Activated naive CD8-positive, alpha-beta T cell treated with anti-CD3 and anti-CD28 coated beads, Interleukin-2, amount 10 ng/mL, durations not matched to agents 7 days and 5 days (primary cell): ENCODE data around the gene RBM12. TPM values are rescaled to one million over a fixed set of nuclear protein-coding genes. Genes with fewer than 3 reads are reported as not detected.

Experiments used
- ATAC-seq: fragments of 150-1000 bp; cut with Tn5 transposase; one replicate; pipeline ENCODE4 v1.10.0; 2021; ENCODE audit warnings: low read depth, moderate library complexity
- POLR2A ChIA-PET: fragments of 350-600 bp; sonication (Branson Sonifier 250); formaldehyde crosslinking; loops from one replicate; lab custom pipeline; 2021; ENCODE audit warnings: antibody characterized with exemption; lab: Charles Lee
- DNase-seq: peaks from one replicate; pipeline ENCODE4 v3.0.0; 2021
- H3K27ac Mint-ChIP-seq: one replicate; pipeline ENCODE4 v1.8.0; 2022; ENCODE audit warnings: mild to moderate bottlenecking, mixed read lengths
- H3K27me3 Mint-ChIP-seq: one replicate; pipeline ENCODE4 v1.8.0; 2022; ENCODE audit warnings: mild to moderate bottlenecking, moderate library complexity, mixed read lengths
- H3K36me3 Mint-ChIP-seq: one replicate; pipeline ENCODE4 v1.8.0; 2021; ENCODE audit warnings: mild to moderate bottlenecking, mixed read lengths
- H3K4me1 Mint-ChIP-seq: one replicate; pipeline ENCODE4 v1.8.0; 2021; ENCODE audit warnings: mixed read lengths
- H3K4me3 Mint-ChIP-seq: one replicate; pipeline ENCODE4 v1.8.0; 2022; ENCODE audit warnings: mild to moderate bottlenecking, moderate library complexity, mixed read lengths
- H3K9me3 Mint-ChIP-seq: one replicate; pipeline ENCODE4 v1.8.0; 2021; ENCODE audit warnings: mixed read lengths
- total RNA-seq, 2 experiments: library from RNA; stranded (reverse); gene quantifications; one replicate each; pipeline ENCODE4 v1.2.3, GENCODE V29; 2021

Gene RBM12
- total RNA-seq, 2 experiments from 2014 or later = 116 to 120 TPM

DNA sequence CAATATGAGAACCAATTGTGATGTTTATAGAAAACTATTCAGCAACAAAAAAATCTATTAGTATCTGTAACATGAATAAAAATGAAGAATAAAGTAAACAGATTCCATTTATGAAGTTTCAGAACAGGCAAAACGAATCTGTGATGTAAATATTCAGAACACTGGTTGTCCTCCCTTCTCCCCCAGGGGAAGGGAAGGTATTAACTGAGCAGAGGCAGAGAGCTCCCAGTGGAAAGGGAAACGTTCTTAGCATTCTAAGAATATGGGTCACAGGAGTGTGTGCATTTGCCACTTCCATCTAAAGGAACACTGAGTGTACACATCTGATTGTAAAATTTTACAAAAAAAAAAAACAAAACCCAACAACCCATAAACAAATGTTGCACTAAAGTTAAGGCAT lies 25.9 kb downstream of the RBM12 start:
- no peak overlapping the region for H3K27ac Mint-ChIP-seq
- POLR2A ChIA-PET = no interaction called here

DNA sequence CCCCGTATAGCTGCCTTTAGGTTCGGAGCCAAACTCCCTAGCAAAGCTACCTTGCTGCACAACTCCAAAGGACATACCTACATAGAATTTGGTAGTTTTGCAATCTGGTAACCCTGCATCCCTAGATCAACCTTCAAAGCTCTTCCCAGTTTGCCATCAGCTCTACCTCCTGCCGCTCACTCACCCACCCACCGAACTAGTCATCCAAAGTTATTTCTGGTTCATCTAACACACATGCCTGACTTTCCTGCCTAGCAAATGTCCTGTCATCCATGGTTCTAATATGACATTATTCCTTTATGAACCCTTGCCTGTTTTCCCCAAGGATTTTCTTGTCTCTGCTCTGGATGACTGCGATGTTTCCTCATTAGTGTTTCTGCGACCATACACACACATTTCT lies 27.4 kb downstream of the RBM12 start:
- no peaks in the 10 kb centered on the region for H3K9me3 Mint-ChIP-seq
- H3K4me1 Mint-ChIP-seq = peaks cover 29% of the 10 kb centered on the region
- ATAC-seq = no peak
- H3K36me3 Mint-ChIP-seq = peaks cover 8% of the 10 kb centered on the region
- no peak for DNase-seq
- peak overlapping the region; percentile 66 for H3K27ac Mint-ChIP-seq
- H3K4me3 Mint-ChIP-seq = no peak overlapping the region
- no peaks in the 10 kb centered on the region for H3K27me3 Mint-ChIP-seq
- POLR2A ChIA-PET = interaction anchor here (1.0 kb wide), 1 partner anchor 38 kb away, joined by 3 read pairs; no protein-coding TSS in a partner anchor

More for the DNA sequence above, 25.9 kb downstream of the RBM12 start:
- Mint-ChIP-seq H3K4me1 (peaks cover 37% of the 10 kb centered on the region), H3K36me3 (peaks cover 10% of the 10 kb centered on the region), H3K27me3 (no peaks in the 10 kb centered on the region), H3K4me3 (no peak overlapping the region), H3K9me3 (no peaks in the 10 kb centered on the region)
- no peak for ATAC-seq
- no peak for DNase-seq

DNA sequence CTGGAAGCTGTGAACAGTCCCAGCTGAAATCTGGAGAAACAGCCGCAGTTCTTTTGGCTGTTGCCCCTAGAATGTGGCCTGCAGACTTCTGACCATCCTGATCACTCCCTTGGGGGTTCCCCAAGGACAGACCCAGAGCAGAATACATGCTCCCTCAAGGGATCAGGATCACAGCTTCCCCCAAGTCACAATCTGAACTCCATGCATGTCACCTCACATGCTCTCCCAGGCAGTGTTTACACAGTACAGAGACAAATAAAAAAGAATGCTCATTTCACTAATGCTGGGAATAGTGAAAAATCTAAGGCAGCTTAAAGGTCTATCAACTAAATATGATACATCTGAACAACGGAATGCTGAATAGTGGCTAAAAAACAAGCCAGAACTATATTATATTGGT lies 28.6 kb downstream of the RBM12 start:
- Mint-ChIP-seq H3K4me3 (no peak overlapping the region), H3K4me1 (peaks cover 25% of the 10 kb centered on the region), H3K27me3 (no peaks in the 10 kb centered on the region), H3K9me3 (no peaks in the 10 kb centered on the region), H3K36me3 (peaks cover 6% of the 10 kb centered on the region), H3K27ac (no peak overlapping the region)
- no peak for DNase-seq
- no peak for ATAC-seq
- POLR2A ChIA-PET = no interaction called here

DNA sequence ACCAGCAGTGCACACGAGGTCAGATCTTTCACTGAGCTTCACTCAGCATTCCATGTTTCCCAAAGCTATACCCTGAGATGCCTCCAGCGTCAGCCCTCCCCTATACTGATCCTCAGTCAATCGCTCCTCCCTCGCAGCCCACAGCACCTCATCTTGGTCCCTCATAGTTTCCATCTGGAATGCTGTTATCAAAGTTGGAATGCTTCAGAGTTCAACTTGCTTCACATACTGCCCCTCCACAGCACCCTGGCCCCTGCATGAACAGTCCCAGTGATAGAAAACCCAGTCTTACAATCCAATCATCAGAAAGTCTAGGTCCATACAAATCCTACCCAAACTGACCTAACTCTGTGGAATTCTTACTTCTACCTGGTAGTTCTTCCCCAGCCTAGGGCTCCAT lies 29.0 kb downstream of the RBM12 start:
- Mint-ChIP-seq H3K27ac (peak overlapping the region; percentile 11), H3K4me3 (no peak overlapping the region), H3K27me3 (no peaks in the 10 kb centered on the region), H3K36me3 (peaks cover 4% of the 10 kb centered on the region), H3K9me3 (no peaks in the 10 kb centered on the region), H3K4me1 (peaks cover 22% of the 10 kb centered on the region)
- DNase-seq (no peak), ATAC-seq (no peak)
- POLR2A ChIA-PET = no interaction called here

DNA sequence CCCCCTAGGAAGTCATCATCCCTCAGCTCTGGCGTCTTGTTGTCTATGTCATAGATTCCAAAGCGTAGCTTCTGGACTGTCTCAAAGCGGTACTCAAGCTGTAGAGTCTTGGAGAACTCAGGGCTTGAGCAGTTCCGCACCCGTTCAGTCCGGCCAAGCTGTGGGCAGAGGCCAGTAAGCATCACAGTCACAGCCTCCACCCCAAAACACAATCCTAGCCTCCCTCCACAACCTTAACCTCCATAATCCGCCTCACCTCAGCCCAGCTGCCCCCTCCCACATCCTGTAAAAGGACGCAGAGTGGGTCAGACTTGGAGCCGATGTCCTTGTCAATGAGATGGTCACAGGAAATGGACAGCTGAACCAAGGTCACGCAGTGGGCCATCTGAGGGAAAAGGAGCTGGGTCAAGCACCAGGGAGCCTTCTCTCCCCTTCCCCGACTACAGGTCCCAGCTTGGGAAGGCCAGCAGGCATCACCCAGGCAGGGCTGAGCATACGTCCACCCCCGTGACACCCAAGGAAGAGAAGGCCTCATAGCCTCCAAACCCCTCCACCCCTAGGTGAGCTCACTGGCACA lies 32.1 kb downstream of the RBM12 start:
- POLR2A ChIA-PET = interaction anchor here (0.5 kb wide), 1 partner anchor 16 kb away, joined by 3 read pairs; no protein-coding TSS in a partner anchor
- Mint-ChIP-seq H3K4me1 (peaks cover 9% of the 10 kb centered on the region), H3K9me3 (no peaks in the 10 kb centered on the region), H3K27ac (no peak overlapping the region), H3K27me3 (no peaks in the 10 kb centered on the region), H3K4me3 (no peak overlapping the region), H3K36me3 (peaks cover 8% of the 10 kb centered on the region)
- ATAC-seq (no peak), DNase-seq (no peak)

DNA sequence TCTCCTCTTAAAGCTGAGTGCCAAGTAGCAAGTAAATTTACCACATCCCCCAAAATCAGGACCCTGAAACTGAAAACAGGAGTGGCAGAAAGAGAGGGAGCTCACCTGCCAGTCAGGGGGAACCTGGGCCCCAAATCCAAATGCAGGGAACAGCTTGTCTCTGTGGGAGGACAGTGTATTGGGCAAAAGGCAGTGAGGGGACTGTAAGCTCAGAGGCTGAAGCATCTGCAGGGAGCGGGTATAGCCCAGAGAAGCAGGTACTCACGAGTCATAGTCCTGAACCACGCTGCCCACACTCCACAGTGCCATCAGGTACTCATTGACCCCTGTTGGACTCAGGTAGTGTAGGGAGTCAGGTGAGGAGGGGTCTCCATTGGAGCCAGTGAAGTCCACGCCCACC lies 34.1 kb downstream of the RBM12 start:
- ATAC-seq (no peak), DNase-seq (no peak)
- Mint-ChIP-seq H3K27ac (no peak overlapping the region), H3K4me3 (no peak overlapping the region), H3K4me1 (peaks cover 5% of the 10 kb centered on the region), H3K9me3 (no peaks in the 10 kb centered on the region), H3K36me3 (peaks cover 17% of the 10 kb centered on the region), H3K27me3 (no peaks in the 10 kb centered on the region)
- POLR2A ChIA-PET = interaction anchor here (0.5 to 1.7 kb wide), 6 partner anchors 11 to 112 kb away, joined by 3 to 6 read pairs (median 4); partner anchors contain the start of gene RBM39

DNA sequence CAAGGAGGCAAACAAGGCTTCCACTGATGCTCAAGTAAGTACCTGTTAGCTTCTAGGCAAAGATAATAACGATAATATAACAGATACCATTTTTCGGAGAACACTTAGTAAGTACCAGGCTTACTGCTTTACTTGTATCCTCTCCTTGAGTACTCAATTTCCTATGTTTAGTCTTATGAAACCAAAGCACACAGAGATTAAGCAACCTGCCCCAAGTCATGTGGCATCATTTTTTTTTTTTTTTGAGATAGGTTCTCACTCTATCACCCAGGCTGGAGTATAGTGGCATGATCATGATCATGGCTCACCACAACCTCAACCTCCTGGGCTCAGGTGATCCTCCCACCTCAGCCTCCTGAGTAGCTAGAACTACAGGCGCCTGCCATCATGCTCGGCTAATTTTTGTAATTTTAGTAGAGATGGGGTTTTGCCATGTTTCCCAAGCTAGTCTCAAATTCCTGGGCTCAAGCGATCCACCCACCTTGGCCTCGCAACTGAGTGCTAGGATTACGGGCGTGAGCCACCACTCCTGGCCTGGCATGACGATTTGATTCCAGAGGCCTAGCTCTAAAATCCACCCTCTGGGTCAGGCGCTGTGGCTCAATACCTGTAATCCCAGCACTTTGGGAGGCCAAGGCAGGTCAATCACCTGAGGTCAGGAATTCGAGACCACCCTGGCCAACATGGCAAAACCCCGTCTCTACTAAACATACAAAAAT lies 35.1 kb downstream of the RBM12 start:
- POLR2A ChIA-PET = interaction anchor here (0.6 to 1.9 kb wide), 4 partner anchors 10 to 113 kb away, joined by 3 to 5 read pairs (median 4); partner anchors contain the start of gene RBM39
- ATAC-seq (no peak), DNase-seq (no peak)
- Mint-ChIP-seq H3K9me3 (no peaks in the 10 kb centered on the region), H3K4me3 (no peak overlapping the region), H3K36me3 (peaks cover 22% of the 10 kb centered on the region), H3K27me3 (no peaks in the 10 kb centered on the region), H3K4me1 (peaks cover 2% of the 10 kb centered on the region), H3K27ac (no peak overlapping the region)

DNA sequence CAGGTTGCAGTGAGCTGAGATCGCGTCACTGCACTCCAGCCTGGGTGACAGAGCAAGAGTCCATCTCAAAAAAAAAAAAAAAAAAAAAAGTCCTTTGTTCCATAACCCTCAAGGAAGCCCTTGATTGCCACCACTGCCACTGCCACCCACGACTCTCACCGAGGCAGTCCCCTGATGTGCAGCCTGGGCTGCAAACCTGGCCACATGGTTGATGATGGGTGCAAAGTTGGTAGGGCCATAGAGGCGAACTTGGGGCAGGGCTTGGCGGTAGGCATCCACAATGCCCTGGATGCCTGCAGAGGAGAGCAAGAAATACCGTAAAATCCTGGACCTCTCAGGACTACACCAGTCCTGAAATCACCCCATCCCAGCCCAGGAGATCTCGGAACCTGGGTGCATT lies 37.6 kb downstream of the RBM12 start:
- H3K4me3 Mint-ChIP-seq = no peak overlapping the region
- peaks cover 2% of the 10 kb centered on the region for H3K4me1 Mint-ChIP-seq
- DNase-seq (peak; percentile 15), ATAC-seq (no peak)
- H3K36me3 Mint-ChIP-seq = peaks cover 22% of the 10 kb centered on the region
- H3K9me3 Mint-ChIP-seq = no peaks in the 10 kb centered on the region
- POLR2A ChIA-PET = no interaction called here
- no peaks in the 10 kb centered on the region for H3K27me3 Mint-ChIP-seq
- no peak overlapping the region for H3K27ac Mint-ChIP-seq

DNA sequence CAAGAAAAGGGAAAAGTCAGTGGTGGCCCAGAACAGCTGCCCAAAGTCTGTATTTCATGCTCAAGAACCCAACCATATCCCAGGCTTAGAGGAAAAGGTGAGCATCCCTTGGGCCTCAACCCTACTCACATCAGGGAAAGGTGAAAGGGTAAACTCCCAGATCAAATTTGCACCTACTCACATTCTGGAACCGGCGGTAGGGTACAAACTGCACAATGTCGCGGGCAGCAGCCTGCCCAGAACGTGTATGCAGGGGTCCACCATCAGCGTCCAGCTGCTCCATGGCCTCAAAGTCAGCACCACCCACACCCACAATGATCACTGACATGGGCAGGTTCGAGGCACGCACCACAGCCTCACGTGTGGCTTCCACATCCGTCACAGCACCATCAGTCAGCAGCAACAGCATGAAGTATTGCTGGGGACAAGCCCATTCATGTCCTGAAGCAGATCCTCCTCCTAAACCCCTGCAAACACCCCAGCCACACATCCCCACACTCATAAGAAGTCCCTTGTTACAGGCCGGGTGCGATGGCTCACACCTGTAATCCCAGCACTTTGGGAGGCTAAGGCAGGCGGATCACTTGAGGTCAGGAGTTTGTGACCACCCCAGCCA lies 38.2 kb downstream of the RBM12 start:
- DNase-seq = peak; percentile 16
- Mint-ChIP-seq H3K36me3 (peaks cover 23% of the 10 kb centered on the region), H3K27ac (peak overlapping the region; percentile 40), H3K4me3 (no peak overlapping the region), H3K4me1 (peaks cover 2% of the 10 kb centered on the region), H3K27me3 (no peaks in the 10 kb centered on the region), H3K9me3 (no peaks in the 10 kb centered on the region)
- no peak for ATAC-seq
- POLR2A ChIA-PET = no interaction called here

DNA sequence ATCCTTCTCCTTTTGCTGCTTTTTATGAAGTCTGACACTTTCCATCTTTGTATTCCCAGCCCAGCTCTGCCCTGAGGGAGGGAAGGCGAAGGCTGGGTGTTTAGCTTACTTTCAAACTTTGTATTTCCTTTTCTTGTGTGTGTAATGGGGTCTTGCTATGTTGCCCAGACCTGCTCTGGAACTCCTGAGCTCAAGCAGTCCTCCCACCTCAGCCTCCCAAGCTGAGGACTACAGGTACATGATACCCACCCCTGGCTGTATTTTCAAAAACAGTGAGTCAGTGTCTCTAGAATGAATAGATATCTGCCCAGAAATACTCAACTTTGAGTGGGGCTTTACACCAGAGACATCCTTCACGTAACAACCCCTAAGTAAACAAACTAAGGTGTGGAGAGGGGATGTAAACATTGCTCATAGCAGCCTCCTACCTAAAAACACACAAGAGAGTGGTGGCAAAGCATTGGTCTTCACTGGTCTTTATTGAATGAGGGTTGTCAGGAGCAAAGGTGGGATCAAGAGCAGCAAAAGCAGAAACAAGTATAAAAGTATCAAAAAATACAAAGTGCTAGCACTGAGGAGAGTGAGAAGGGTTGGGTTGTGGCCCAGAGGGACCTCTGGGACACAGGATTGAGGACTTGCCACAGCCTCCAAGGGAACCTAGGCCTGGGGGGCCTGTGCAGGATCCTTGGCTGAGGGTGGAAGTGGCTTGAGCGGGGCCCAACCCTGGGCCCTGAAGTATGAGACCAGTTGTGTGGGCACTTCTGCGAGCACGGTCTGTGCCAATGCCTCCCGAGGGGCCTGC lies 38.9 kb downstream of the RBM12 start:
- peaks cover 24% of the 10 kb centered on the region for H3K36me3 Mint-ChIP-seq
- DNase-seq = peak; percentile 8
- no peaks in the 10 kb centered on the region for H3K9me3 Mint-ChIP-seq
- ATAC-seq = no peak
- peaks cover 2% of the 10 kb centered on the region for H3K4me1 Mint-ChIP-seq
- POLR2A ChIA-PET = no interaction called here
- no peak overlapping the region for H3K4me3 Mint-ChIP-seq
- H3K27ac Mint-ChIP-seq = no peak overlapping the region
- no peaks in the 10 kb centered on the region for H3K27me3 Mint-ChIP-seq

DNA sequence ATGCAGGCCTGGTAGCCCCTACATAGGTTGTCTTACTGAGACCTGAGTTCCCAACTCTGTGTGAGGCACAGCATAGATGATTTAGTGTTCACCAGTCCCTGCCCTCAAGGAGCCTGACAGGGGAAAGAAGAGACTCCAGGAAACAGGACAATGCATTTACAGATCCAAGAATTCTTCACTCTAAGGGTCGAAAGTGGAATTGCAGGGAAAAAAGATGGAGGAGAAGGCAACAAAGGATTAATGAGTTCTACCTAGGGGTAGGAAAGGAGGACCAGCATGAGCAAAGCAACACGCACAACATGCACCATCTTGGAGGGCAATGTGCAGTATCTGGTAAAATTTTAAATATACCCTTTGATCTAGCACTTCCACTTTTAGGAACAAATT lies 43.1 kb downstream of the RBM12 start:
- H3K9me3 Mint-ChIP-seq = no peaks in the 10 kb centered on the region
- POLR2A ChIA-PET = no interaction called here
- H3K36me3 Mint-ChIP-seq = peaks cover 11% of the 10 kb centered on the region
- no peak overlapping the region for H3K4me3 Mint-ChIP-seq
- no peak for ATAC-seq
- peaks cover 13% of the 10 kb centered on the region for H3K4me1 Mint-ChIP-seq
- H3K27ac Mint-ChIP-seq = no peak overlapping the region
- DNase-seq = no peak
- H3K27me3 Mint-ChIP-seq = no peaks in the 10 kb centered on the region

DNA sequence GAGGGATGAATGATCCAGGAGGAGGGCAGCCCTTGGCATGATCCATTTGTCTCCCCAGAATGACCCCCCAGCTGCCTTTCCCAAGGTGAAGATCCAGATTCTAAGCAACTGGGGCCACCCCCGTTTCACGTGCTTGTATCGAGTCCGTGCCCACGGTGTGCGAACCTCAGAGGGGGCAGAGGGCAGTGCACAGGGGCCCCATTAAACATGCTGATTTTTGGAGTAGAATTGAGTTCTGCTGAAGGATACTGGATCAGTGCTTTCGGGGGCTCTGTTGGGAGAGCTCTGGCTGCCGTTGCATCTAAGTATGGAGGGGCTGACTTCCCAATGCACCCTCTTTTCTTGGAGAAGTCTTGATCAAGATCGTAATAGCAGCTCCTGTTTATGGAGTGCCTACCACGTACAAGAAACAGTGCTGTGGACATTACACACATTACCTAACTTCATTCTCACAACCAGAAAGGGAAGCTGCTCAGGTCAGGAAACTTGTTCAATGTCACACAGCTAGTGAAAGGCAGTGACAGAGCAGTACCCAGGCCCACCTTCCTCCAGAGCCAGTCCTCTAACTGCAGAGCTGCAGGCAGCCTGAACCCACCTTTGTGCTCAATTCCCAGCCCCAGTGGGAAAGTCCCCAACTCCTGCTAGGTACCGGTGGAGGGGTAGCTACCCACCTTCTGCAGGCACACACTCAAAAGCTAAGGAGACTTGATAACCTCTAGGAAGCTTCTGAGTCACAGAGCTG lies 43.7 kb downstream of the RBM12 start:
- ATAC-seq (no peak), DNase-seq (peak; percentile 21)
- Mint-ChIP-seq H3K27ac (no peak overlapping the region), H3K4me1 (peaks cover 13% of the 10 kb centered on the region), H3K4me3 (no peak overlapping the region), H3K36me3 (peaks cover 10% of the 10 kb centered on the region), H3K9me3 (no peaks in the 10 kb centered on the region), H3K27me3 (no peaks in the 10 kb centered on the region)
- POLR2A ChIA-PET = no interaction called here
